Stimulated activated CD8-positive, alpha-beta memory T cell treated with anti-CD3 and anti-CD28 coated beads, Interleukin-15, amount 100 ng/mL, for 24 hours (primary cell): ENCODE data around the gene DPY30.
"Not testable (repeated sequence)": the region's sequence is repeated elsewhere in the genome, so short reads cannot be mapped to it uniquely, and the experiment has no call there.

Experiments
- DNase-seq: peaks from one replicate; pipeline ENCODE4 v3.0.0-alpha.2; 2020; ENCODE audit warnings: low read depth

DPY30 gene

DNA sequence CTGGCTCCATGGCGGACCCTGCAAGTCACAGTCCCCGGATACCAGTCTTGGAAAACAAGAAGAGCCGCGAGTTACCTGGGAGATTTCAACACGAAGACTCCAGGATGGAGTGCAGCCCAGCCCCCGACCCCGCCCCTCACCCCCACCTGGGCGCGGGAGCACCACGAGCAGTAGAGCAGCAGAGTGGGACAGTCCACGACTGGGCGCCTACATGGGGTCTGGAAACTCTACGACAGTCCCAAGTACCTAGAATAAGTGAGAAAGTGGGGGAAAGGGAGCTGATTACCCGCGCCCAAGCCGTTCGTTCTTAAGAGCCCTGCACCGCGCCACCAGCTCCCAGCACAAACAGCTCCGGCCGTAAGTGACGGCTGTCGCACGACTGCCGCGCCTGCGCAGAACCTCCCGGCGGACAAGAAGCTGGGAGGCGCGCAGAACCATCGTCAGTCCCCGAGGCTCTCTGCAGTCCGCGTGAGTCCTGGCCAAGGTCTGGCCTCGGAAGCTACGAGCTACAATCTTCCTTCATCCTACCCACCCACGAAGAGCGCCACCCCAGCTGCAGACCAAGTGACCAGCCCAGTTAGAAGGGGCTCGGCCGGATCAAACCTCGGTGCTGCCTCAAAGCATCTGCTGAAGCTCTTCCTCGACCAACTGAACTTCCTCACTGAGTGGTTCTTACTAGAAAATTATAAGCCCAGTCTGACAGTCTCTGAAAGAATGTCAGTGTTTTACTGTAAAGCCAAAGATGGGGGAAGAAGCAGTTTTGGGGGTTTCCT lies at the start of gene DPY30:
Gene DPY30, minus strand, starts transcription at position 359 of the 773 bp plus-strand sequence. Its CDS starts 349 bp downstream, at position 10.
- DNase-seq: peak; percentile 80

DNA sequence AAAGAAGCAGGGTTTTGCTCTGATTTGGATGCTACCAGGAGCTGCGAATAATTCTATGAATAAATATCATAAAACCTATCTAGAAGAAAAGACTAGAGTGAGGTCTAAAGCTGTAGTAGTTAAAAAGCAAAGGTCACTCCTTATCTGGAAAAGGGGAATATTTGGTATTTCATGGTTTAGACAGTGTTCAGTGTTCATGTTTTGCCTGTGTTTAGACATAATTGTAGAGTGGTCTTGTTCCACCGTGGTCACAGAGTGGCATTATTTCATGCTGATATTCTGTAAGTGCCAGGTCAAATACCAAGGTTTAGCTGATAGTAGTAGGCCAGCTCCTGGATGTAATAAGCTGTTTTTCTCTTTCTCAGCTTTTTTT lies 34.5 kb upstream of the DPY30 start:
- no peak for DNase-seq

DNA sequence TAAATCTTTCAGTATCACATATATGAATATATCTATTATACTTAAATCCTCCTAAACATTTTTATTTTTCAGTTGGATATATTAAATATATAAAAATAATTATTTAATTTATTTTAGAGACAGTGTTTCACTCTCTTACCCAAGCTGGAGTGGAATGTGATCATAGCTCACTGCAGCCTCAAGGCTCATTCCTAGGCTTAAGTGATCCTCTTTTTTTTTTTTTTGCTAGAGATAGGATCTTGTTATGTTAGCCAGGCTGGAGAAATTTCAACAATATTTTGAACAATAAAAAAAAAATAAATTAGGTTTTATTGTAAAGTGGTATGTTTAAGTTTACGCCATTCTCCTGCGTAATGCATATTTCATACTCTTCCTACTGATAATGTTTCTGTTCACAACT lies 27.9 kb upstream of the DPY30 start:
- no peak for DNase-seq

DNA sequence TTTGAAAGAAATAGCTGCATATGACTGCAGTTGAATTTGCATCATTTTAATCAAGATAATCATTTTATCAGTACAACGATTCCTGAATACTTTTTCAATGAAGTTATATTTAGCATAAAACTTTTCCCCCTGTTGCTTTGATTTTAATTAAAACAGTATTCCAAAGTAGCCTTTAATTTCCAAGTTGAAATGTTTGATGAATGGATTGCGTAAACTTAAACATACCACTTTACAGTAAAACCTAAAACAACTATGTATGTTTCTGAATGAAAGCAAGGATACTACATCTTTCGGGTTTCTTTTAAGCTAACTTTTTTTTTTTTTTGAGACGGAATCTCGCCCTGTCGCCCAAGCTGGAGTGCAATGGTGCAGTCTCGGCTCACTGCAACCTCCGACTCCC lies 25.1 kb upstream of the DPY30 start:
- DNase-seq: no peak

GRCh38 chr2:32064021-32064601 lies 24.5 kb upstream of the DPY30 start:
- DNase-seq: no peak

- peak; percentile 93 for DNase-seq
These were observed 23.9 kb upstream of the DPY30 start, which contains the start of gene SPAST for GRCh38 chr2:32063310-32064020. SPAST (plus strand) TSS chr2:32063556; CDS start chr2:32063832, 276 bp downstream.

DNA sequence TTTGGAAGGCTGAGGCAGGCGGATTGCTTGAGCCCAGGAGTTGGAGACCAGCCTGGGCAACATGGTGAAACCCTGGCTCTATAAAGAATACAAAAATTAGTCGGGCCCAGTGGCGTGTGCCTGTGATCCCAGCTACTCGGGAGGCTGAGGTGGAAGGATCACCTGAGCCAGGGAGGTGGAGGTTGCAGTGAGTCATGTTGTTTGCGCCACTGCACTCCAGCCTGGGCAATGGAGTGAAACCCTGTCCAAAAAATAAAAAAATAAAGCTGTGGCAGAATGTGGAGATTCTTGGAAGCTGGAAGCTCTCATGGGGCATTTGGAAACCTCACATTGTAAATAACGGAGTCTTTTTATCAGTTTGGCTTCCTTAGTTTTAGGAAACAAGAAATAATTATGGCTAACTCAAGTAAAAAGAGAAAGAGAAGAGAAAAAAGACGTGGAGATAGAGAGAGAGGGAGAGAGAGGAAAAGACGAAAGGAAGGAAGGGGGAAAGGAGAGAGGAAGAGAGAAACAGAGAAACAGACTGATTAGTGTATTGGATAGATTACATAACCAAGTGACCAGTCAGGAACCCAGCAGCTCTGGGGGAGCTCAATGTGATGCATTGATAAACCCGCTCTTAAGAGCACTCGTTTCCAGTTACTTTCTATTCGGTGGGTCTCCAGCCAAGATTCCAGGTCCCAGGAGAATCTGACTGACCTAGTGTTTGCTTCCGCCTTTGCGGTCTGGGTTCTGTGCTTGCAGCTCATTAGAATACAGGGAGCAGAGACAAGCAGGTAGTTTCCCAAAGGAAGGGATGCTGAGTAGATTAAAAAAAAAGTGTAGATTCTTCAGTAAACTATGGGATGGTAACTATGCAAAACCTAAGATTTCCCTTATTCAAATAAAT lies 22.6 kb upstream of the DPY30 start:
- no peak for DNase-seq

DNA sequence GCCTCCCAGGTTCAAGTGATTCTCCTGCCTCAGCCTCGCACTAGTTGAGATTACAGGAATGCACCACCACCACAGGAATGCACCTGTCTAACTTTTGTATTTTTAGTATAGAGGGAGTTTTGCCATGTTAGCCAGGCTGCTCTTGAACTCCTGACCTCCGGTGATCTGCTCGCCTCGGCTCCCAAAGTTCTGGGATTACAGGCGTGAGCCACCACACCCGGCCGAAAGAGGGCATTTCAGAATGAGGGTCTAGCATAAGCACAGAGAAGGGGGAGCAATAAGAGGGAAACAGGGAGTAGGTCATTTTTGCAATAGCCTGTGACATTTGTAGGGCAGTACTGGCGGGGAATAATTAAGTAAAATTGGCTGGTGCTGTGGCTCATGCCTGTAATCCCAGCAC lies 21.8 kb upstream of the DPY30 start:
- no peak for DNase-seq

GRCh38 chr2:32060266-32060665 lies 20.7 kb upstream of the DPY30 start:
- no peak for DNase-seq

DNA sequence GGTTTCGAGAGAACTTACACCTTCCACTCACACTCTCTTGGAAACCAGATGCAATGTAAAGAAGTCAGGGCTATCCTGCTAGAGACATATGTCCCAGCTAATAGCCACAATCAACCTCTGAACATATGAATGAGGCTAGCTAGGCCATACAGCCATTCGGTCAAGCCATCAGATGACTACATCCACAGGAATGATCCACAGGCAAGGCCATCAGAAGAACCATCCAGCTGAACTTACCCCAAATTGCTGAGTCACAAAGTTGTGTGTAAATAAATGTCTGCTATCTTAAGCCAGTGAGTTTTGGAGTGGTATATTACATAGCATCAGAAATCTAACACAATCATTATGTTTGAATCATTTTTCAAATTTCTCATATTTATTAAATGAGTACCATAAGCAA lies 18.5 kb upstream of the DPY30 start:
- no peak for DNase-seq

- DNase-seq: not testable (repeated sequence)
These were observed 15.0 kb upstream of the DPY30 start for GRCh38 chr2:32054583-32054982.

DNA sequence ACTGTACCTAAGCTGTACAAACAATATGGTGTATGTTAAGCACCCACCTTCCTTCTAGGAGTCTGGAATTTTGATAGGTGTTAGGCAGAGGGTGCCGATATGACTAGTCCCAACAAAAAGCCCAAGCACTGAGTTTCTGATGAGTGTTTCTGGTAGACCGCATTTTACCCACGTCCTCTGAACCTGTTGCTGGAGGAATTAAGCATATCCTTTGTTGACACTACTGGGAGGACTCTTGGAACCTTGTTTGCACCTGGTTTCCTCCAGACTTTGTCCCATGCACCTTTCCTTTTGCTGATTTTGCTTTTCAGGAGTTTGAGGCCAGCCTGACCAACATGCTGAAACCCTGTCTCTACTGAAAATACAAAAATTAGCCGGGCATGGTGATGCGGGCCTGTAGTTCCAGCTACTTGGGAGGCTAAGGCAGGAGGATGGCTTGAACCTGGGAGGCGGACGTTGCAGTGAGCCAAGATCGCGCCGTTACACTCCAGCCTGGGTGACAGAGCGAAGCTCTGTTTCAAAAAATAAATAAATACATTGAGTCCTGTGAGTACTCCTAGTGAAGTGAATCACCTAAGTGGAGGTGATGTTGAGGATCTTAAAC lies 12.3 kb upstream of the DPY30 start:
- DNase-seq: no peak

- DNase-seq: no peak
These were observed 4.0 kb upstream of the DPY30 start for GRCh38 chr2:32043561-32043960.

- DNase-seq: not testable (repeated sequence)
These were observed 5.3 kb downstream of the DPY30 start for GRCh38 chr2:32034198-32034887.

- not testable (repeated sequence) for DNase-seq
These were observed 20.7 kb downstream of the DPY30 start for GRCh38 chr2:32018789-32019482.

DNA sequence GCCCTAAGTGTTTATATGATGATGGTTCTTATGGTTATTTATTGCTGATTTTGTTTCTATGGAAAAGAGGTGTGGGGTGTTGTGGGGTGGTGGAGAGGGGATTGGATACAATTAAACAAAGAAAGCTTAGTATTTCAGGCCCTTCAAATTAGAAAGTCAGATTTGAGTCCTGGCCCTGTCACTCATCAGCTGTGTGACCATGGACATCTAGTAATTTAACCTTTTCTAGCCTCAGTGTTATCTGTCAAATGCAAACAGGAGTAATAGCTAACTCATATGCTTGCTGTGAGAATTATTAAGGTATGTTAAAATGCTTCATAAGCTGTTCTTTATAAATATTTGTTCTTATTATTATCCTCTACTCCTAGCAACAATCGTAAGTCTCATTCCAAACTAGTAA lies 26.7 kb downstream of the DPY30 start:
- DNase-seq: no peak

GRCh38 chr2:32011485-32011960 lies 28.1 kb downstream of the DPY30 start:
- no peak for DNase-seq

DNA sequence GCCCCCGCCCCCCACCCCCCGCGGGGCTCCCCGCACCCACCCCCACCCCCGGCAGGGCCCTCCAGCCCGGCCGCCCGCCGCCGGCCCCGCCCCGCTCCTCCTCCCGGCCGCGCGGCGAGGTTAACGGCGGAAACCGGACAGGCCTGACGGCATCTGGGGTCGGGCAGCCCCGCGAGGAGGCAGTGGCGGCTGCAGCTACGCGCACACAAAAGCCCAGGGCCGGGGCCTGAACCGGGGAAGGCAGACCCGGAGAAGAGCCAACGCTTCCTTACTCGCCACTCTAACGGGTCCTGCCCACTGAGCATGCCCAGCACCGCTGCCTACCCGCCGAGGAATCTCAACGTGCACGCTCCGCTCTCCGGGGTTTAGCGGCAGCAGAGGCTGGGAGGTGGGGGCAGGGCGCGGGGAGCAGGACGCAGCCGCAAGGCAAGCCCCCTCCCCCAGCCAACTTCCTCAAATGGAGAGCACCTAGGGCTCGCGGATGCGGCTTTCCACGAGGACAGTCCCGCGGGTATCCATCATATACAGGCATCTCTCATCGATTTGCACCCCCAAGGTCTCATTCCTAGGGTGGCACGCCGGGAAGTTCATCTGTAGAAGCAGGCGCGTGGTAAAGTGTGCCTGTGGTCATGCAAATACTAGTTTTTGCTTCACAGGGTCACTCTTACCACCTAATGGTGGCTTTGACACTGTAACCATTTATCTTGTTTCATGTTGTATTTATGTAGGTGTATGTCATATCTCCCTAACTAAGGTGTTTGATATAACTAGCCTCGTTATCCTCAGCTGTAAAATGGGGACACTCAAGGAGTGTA lies 28.7 kb downstream of the DPY30 start, which contains the start of gene MEMO1:
Gene MEMO1, minus strand, starts transcription at position 339 of the 815 bp plus-strand sequence. CDS start 761 bp downstream, outside the sequence.
- peak; percentile 80 for DNase-seq

GRCh38 chr2:32010280-32010669 lies 29.3 kb downstream of the DPY30 start:
- DNase-seq: peak; percentile 33
